GM21825 (cell line): ENCODE measurements around the gene KCNQ5.

Experiments
- ATAC-seq: cut with Tn5 transposase; IDR thresholded peaks from one replicate; pipeline ENCODE4 v1.9.1; 2021; ENCODE audit warnings: mild to moderate bottlenecking, moderate library complexity; ENCODE audit not compliant: unreplicated experiment

Gene KCNQ5

GRCh38 chr6:72675396-72675795, 53.5 kb downstream of the KCNQ5 start:
- no peak for ATAC-seq

GRCh38 chr6:72676995-72677394, 55.1 kb downstream of the KCNQ5 start:
- no peak for ATAC-seq

- ATAC-seq, result no peak
Observed at GRCh38 chr6:72677740-72678139, 55.9 kb downstream of the KCNQ5 start.

- peak; percentile 84 for ATAC-seq
Observed at GRCh38 chr6:72683797-72684196, 61.9 kb downstream of the KCNQ5 start.

- ATAC-seq, result peak; percentile 90
Observed at GRCh38 chr6:72689107-72689954, 67.5 kb downstream of the KCNQ5 start.

GRCh38 chr6:72691249-72691648, 69.4 kb downstream of the KCNQ5 start:
- no peak for ATAC-seq

GRCh38 chr6:72696055-72696454, 74.2 kb downstream of the KCNQ5 start:
- no peak for ATAC-seq

GRCh38 chr6:72699159-72699558, 77.3 kb downstream of the KCNQ5 start:
- no peak for ATAC-seq

GRCh38 chr6:72702421-72702820, 80.6 kb downstream of the KCNQ5 start:
- ATAC-seq, result no peak

- ATAC-seq, result no peak
Observed at GRCh38 chr6:72703093-72703492, 81.2 kb downstream of the KCNQ5 start.

- ATAC-seq, result no peak
Observed at GRCh38 chr6:72704979-72705378, 83.1 kb downstream of the KCNQ5 start.

- ATAC-seq, result no peak
Observed at GRCh38 chr6:72709431-72709830, 87.6 kb downstream of the KCNQ5 start.

GRCh38 chr6:72711731-72712130, 89.9 kb downstream of the KCNQ5 start:
- ATAC-seq, result no peak

- no peak for ATAC-seq
Observed at GRCh38 chr6:72712910-72713309, 91.0 kb downstream of the KCNQ5 start.

GRCh38 chr6:72715119-72715518, 93.3 kb downstream of the KCNQ5 start:
- ATAC-seq, result no peak

GRCh38 chr6:72716916-72717315, 95.1 kb downstream of the KCNQ5 start:
- no peak for ATAC-seq

- no peak for ATAC-seq
Observed at GRCh38 chr6:72720464-72720863, 98.6 kb downstream of the KCNQ5 start.

- no peak for ATAC-seq
Observed at GRCh38 chr6:72721346-72721745, 99.5 kb downstream of the KCNQ5 start.

- ATAC-seq, result peak; percentile 93
Observed at GRCh38 chr6:72724545-72724944, 102.7 kb downstream of the KCNQ5 start.

GRCh38 chr6:72728706-72729343, 107.0 kb downstream of the KCNQ5 start:
- no peak for ATAC-seq

GRCh38 chr6:72733045-72733444, 111.2 kb downstream of the KCNQ5 start:
- no peak for ATAC-seq

GRCh38 chr6:72738091-72738490, 116.2 kb downstream of the KCNQ5 start:
- ATAC-seq, result no peak
